H9 (cell line): ENCODE results near the gene MAGI3. TPM values are rescaled to one million over a fixed set of nuclear protein-coding genes. Genes with fewer than 3 reads are reported as not detected.

Source experiments
- DNase-seq: peaks from one replicate; pipeline ENCODE4 v3.0.0-alpha.2; 2017
- H2AFZ ChIP-seq: one replicate; pipeline ENCODE4 v1.6.1; 2013; ENCODE audit warnings: mild to moderate bottlenecking, low read length, control low read depth, moderate library complexity
- H2AK5ac ChIP-seq: 2 replicates; pipeline ENCODE4 v1.6.1; 2013; ENCODE audit warnings: low read length, control low read depth, mixed read lengths; ENCODE audit not compliant: insufficient read length
- H2BK120ac ChIP-seq: one replicate; pipeline ENCODE4 v1.6.1; 2013; ENCODE audit warnings: low read depth, mild to moderate bottlenecking, low read length, control low read depth, inconsistent platforms; ENCODE audit not compliant: poor library complexity, severe bottlenecking
- H2BK12ac ChIP-seq: 2 replicates; pipeline ENCODE4 v1.6.1; 2013; ENCODE audit warnings: low read length, control low read depth, mixed read lengths, low read depth; ENCODE audit not compliant: insufficient read length
- H2BK15ac ChIP-seq: 2 replicates; pipeline ENCODE4 v1.6.1; 2013; ENCODE audit warnings: low read depth, low read length, control low read depth
- H2BK20ac ChIP-seq: one replicate; pipeline ENCODE4 v1.6.1; 2013; ENCODE audit warnings: low read depth, mild to moderate bottlenecking, low read length, control low read depth, inconsistent platforms; ENCODE audit not compliant: poor library complexity, severe bottlenecking
- H2BK5ac ChIP-seq: 2 replicates; pipeline ENCODE4 v1.6.1; 2013; ENCODE audit warnings: low read length, control low read depth, mixed read lengths; ENCODE audit not compliant: insufficient read length
- H3K14ac ChIP-seq: 2 replicates; pipeline ENCODE4 v1.6.1; 2013; ENCODE audit warnings: low read length, control low read depth; ENCODE audit not compliant: insufficient read depth
- H3K18ac ChIP-seq: 2 replicates; pipeline ENCODE4 v1.6.1; 2013; ENCODE audit warnings: low read depth, mild to moderate bottlenecking, mixed read lengths, low read length, control low read depth; ENCODE audit not compliant: insufficient read length
- H3K23ac ChIP-seq: 2 replicates; pipeline ENCODE4 v1.6.1; 2013; ENCODE audit warnings: low read length, control low read depth, mixed read lengths, low read depth; ENCODE audit not compliant: insufficient read length
- H3K23me2 ChIP-seq: 2 replicates; pipeline ENCODE4 v1.6.1; 2013; ENCODE audit warnings: low read depth, mild to moderate bottlenecking, mixed read lengths, low read length, control low read depth; ENCODE audit not compliant: insufficient read length, poor library complexity, severe bottlenecking
- H3K27ac ChIP-seq: 2 replicates; pipeline ENCODE4 v1.5.1; 2013; ENCODE audit warnings: low read length, control low read depth, mixed read lengths, low read depth; ENCODE audit not compliant: insufficient read length
- H3K27me3 ChIP-seq: 2 replicates; pipeline ENCODE4 v1.6.1; 2013; ENCODE audit warnings: low read length, control low read depth, inconsistent platforms; ENCODE audit not compliant: insufficient read depth
- H3K4ac ChIP-seq: 2 replicates; pipeline ENCODE4 v1.6.1; 2013; ENCODE audit warnings: low read depth, mild to moderate bottlenecking, control low read depth, inconsistent platforms, low read length, moderate library complexity
- H3K4me1 ChIP-seq: 2 replicates; pipeline ENCODE4 v1.6.1; 2013; ENCODE audit warnings: low read length, control low read depth, inconsistent platforms; ENCODE audit not compliant: insufficient read depth
- H3K4me2 ChIP-seq: 2 replicates; pipeline ENCODE4 v1.6.1; 2013; ENCODE audit warnings: low read length, control low read depth, mixed read lengths; ENCODE audit not compliant: insufficient read length, insufficient read depth
- H3K56ac ChIP-seq: 2 replicates; pipeline ENCODE4 v1.6.1; 2013; ENCODE audit warnings: low read depth, mild to moderate bottlenecking, mixed read lengths, low read length, control low read depth; ENCODE audit not compliant: insufficient read length
- H3K79me1 ChIP-seq: 2 replicates; pipeline ENCODE4 v1.6.1; 2013; ENCODE audit warnings: low read depth, mild to moderate bottlenecking, moderate library complexity, low read length, control low read depth, inconsistent platforms; ENCODE audit not compliant: insufficient read depth, poor library complexity, severe bottlenecking
- H3K79me2 ChIP-seq: 2 replicates; pipeline ENCODE4 v1.6.1; 2013; ENCODE audit warnings: low read length, control low read depth, inconsistent platforms; ENCODE audit not compliant: insufficient read depth
- H3K9ac ChIP-seq: 2 replicates; pipeline ENCODE4 v1.6.1; 2013; ENCODE audit warnings: low read length, control low read depth, mixed read lengths; ENCODE audit not compliant: insufficient read length; ENCODE audit errors: extremely low read depth
- H3K9me3 ChIP-seq: one replicate; pipeline ENCODE4 v1.6.1; 2013; ENCODE audit warnings: low read depth, low read length, inconsistent platforms; ENCODE audit not compliant: control insufficient read depth
- H3T11ph ChIP-seq: one replicate; pipeline ENCODE4 v1.6.1; 2013; ENCODE audit warnings: mild to moderate bottlenecking, low read length, control low read depth, inconsistent platforms
- H4K20me1 ChIP-seq: one replicate; pipeline ENCODE4 v1.6.1; 2013; ENCODE audit not compliant: control insufficient read depth, insufficient read length, insufficient read depth
- H4K5ac ChIP-seq: 2 replicates; pipeline ENCODE4 v1.6.1; 2013; ENCODE audit warnings: low read depth, mild to moderate bottlenecking, mixed read lengths, low read length, control low read depth; ENCODE audit not compliant: insufficient read length
- H4K8ac ChIP-seq: replicated peaks from 2 replicates; pipeline ENCODE4 v1.6.1; 2013; ENCODE audit warnings: low read length, control low read depth, mixed read lengths, low read depth; ENCODE audit not compliant: insufficient read length
- H4K91ac ChIP-seq: 2 replicates; pipeline ENCODE4 v1.6.1; 2013; ENCODE audit warnings: low read depth, mild to moderate bottlenecking, moderate library complexity, mixed read lengths, low read length, control low read depth; ENCODE audit not compliant: insufficient read length
- H3K27ac Mint-ChIP-seq, 3 experiments: 2 replicates in 2 of 3; 3 replicates in 1 of 3; pipeline ENCODE4 v1.8.0; 2020 to 2021; ENCODE audit warnings: mixed read lengths in 3 of 3, mild to moderate bottlenecking in 1 of 3, moderate library complexity in 1 of 3
- H3K27me3 Mint-ChIP-seq: 2 replicates; pipeline ENCODE4 v1.8.0; 2021; ENCODE audit warnings: low read depth, mild to moderate bottlenecking, moderate library complexity, mixed read lengths
- H3K36me3 Mint-ChIP-seq, 3 experiments: 2 replicates in 2 of 3; 3 replicates in 1 of 3; pipeline ENCODE4 v1.8.0; 2020 to 2021; ENCODE audit warnings: low read depth in 3 of 3, mixed read lengths in 3 of 3; ENCODE audit not compliant: insufficient read depth in 1 of 3
- H3K4me1 Mint-ChIP-seq, 2 experiments: 2 replicates each; pipeline ENCODE4 v1.8.0; 2020; ENCODE audit warnings: mixed read lengths in 2 of 2
- H3K4me3 Mint-ChIP-seq, 2 experiments: 2 replicates in 1 of 2; 3 replicates in 1 of 2; pipeline ENCODE4 v1.8.0; 2020 to 2021; ENCODE audit warnings: mild to moderate bottlenecking in 2 of 2, mixed read lengths in 2 of 2, moderate library complexity in 1 of 2
- H3K9me3 Mint-ChIP-seq, 2 experiments: 2 replicates in 1 of 2; 3 replicates in 1 of 2; pipeline ENCODE4 v1.8.0; 2020; ENCODE audit warnings: mild to moderate bottlenecking in 2 of 2, mixed read lengths in 2 of 2, moderate library complexity in 1 of 2
- WGBS: extraction: QIAGEN DNeasy Blood & Tissue Kit; methylation state at CpG from one replicate; pipeline ENCODE4 v1.1.7; 2013; ENCODE audit warnings: missing lambda C conversion rate, low lambda C conversion rate, mixed read lengths; ENCODE audit not compliant: insufficient read length; ENCODE audit errors: extremely low coverage; 5-methylcytosine and 5-hydroxymethylcytosine counted together
- total RNA-seq: library from RNA; stranded (reverse); gene quantifications from 2 replicates; pipeline ENCODE4 v1.2.1, GENCODE V29; 2021
- TF ChIP-seq, protein P1 (sequence below): fragments of 200-600 bp; sonication (generic); conservative IDR thresholded peaks from 3 replicates; pipeline ENCODE4 v1.8.0; 2021; ENCODE audit warnings: antibody characterized with exemption, mild to moderate bottlenecking

MAGI3 gene
- total RNA-seq, 1 experiment from 2014 or later: 8.2 TPM

DNA sequence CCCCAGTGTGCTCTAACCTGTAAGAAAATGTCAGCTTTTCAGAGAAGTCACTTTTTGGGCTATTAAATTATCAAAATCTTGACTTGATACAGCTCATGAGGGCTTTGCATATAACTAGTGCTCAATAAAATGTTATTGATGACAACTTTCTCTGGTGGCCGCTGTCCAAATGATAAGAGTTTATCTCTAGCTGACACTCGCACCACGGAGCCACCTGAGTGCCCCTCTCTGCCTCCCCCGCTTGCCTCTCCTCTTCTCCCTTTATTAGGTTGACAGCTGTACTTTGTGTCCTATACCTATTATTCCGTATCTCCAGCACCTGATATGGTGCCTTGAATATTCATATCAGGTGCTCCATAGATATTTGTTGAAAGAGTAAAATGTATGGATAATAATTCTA, 286.2 kb downstream of the MAGI3 start:
- DNase-seq: no peak
- Histone ChIP-seq H2AFZ (no peak overlapping the region), H2BK5ac (no peak overlapping the region), H4K20me1 (no peaks in the 10 kb centered on the region), H3K9me3 (no peaks in the 10 kb centered on the region), H3K79me1 (no peaks in the 10 kb centered on the region), H3K79me2 (no peaks in the 10 kb centered on the region), H2BK12ac (no peak overlapping the region), H2BK20ac (no peak overlapping the region), H3K14ac (no peak overlapping the region), H3K4ac (no peak overlapping the region), H3K9ac (no peak overlapping the region), H3K23me2 (no peaks in the 10 kb centered on the region), H4K8ac (no peak overlapping the region), H3K18ac (no peak overlapping the region), H3K4me1 (no peaks in the 10 kb centered on the region), H3K23ac (no peak overlapping the region), H2BK120ac (no peak overlapping the region), H3K27me3 (no peaks in the 10 kb centered on the region), H3K27ac (no peak overlapping the region), H4K91ac (no peak overlapping the region), H3K4me2 (no peak overlapping the region), H2AK5ac (no peak overlapping the region), H4K5ac (no peak overlapping the region), H3T11ph (no peak overlapping the region), H2BK15ac (no peak overlapping the region), H3K56ac (no peak overlapping the region)
- H3K27ac Mint-ChIP-seq: no peak overlapping the region
- TF ChIP-seq, protein P1, sequence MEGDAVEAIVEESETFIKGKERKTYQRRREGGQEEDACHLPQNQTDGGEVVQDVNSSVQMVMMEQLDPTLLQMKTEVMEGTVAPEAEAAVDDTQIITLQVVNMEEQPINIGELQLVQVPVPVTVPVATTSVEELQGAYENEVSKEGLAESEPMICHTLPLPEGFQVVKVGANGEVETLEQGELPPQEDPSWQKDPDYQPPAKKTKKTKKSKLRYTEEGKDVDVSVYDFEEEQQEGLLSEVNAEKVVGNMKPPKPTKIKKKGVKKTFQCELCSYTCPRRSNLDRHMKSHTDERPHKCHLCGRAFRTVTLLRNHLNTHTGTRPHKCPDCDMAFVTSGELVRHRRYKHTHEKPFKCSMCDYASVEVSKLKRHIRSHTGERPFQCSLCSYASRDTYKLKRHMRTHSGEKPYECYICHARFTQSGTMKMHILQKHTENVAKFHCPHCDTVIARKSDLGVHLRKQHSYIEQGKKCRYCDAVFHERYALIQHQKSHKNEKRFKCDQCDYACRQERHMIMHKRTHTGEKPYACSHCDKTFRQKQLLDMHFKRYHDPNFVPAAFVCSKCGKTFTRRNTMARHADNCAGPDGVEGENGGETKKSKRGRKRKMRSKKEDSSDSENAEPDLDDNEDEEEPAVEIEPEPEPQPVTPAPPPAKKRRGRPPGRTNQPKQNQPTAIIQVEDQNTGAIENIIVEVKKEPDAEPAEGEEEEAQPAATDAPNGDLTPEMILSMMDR: no peak
- no CpG with 5 or more reads among the region's 5 CpGs for WGBS
- no peaks in the 10 kb centered on the region; a peak in 2 of 7 replicates for H3K36me3 Mint-ChIP-seq
- H3K4me3 Mint-ChIP-seq: no peak overlapping the region
- H3K27me3 Mint-ChIP-seq: no peaks in the 10 kb centered on the region
- peaks cover 6 to 8% of the 10 kb centered on the region in 2 experiments for H3K4me1 Mint-ChIP-seq
- no peaks in the 10 kb centered on the region for H3K9me3 Mint-ChIP-seq
